Natural killer cell (primary cell): Measurements from ENCODE around the gene PARD6G. TPM values are rescaled to one million over a fixed set of nuclear protein-coding genes. Genes with fewer than 3 reads are reported as not detected.

Experiments used
- ATAC-seq, 3 donors: fragments of 150-1000 bp in 2 of 3; fragments of 200-7000 bp in 1 of 3; cut with Tn5 transposase; 1 replicate in 1 of 3; 2 replicates in 2 of 3; pipeline ENCODE4 v1.10.0; 2021; ENCODE audit warnings: mild to moderate bottlenecking in 2 of 3, moderate library complexity in 2 of 3
- DNase-seq, 2 donors: peaks; one replicate each; pipeline versions ENCODE4 v3.0.0 to v3.0.0-alpha.2; 2013 to 2021; ENCODE audit warnings: mixed read lengths in 1 of 2
- H3K27ac ChIP-seq: one replicate; pipeline ENCODE4 v1.5.1; 2013; ENCODE audit warnings: mild to moderate bottlenecking, low read length
- H3K27me3 ChIP-seq: one replicate; pipeline ENCODE4 v1.6.1; 2013; ENCODE audit warnings: low read length; ENCODE audit not compliant: control insufficient read depth, insufficient read depth
- H3K36me3 ChIP-seq: one replicate; pipeline ENCODE4 v1.6.1; 2013; ENCODE audit warnings: low read length; ENCODE audit not compliant: control insufficient read depth, insufficient read depth
- H3K4me1 ChIP-seq: one replicate; pipeline ENCODE4 v1.6.1; 2013; ENCODE audit warnings: low read length; ENCODE audit not compliant: control insufficient read depth, insufficient read depth
- H3K4me3 ChIP-seq: one replicate; pipeline ENCODE4 v1.5.1; 2013; ENCODE audit warnings: low read length
- H3K9me3 ChIP-seq: one replicate; pipeline ENCODE4 v1.6.1; 2013; ENCODE audit warnings: low read length; ENCODE audit not compliant: control insufficient read depth, insufficient read depth
- H3K27ac Mint-ChIP-seq, 2 donors: one replicate each; pipeline ENCODE4 v1.8.0; 2022; ENCODE audit warnings: mild to moderate bottlenecking in 2 of 2, mixed read lengths in 2 of 2, moderate library complexity in 1 of 2
- H3K27me3 Mint-ChIP-seq, 2 donors: one replicate each; pipeline ENCODE4 v1.8.0; 2022; ENCODE audit warnings: low read depth in 2 of 2, mixed read lengths in 2 of 2
- H3K36me3 Mint-ChIP-seq: one replicate; pipeline ENCODE4 v1.8.0; 2022; ENCODE audit warnings: mixed read lengths
- H3K4me1 Mint-ChIP-seq, 2 donors: one replicate each; pipeline ENCODE4 v1.8.0; 2022; ENCODE audit warnings: mixed read lengths in 2 of 2
- H3K4me3 Mint-ChIP-seq: one replicate; pipeline ENCODE4 v1.8.0; 2022; ENCODE audit warnings: mild to moderate bottlenecking, moderate library complexity, mixed read lengths
- H3K9me3 Mint-ChIP-seq, 2 donors: one replicate each; pipeline ENCODE4 v1.8.0; 2022; ENCODE audit warnings: mixed read lengths in 2 of 2
- CTCF ChIP-seq: fragments of 200-600 bp; IDR thresholded peaks from one replicate; pipeline ENCODE4 v1.8.0; 2022; ENCODE audit warnings: antibody characterized with exemption
- WGBS: methylation state at CpG from one replicate; pipeline ENCODE4 v1.1.7; 2013; ENCODE audit warnings: missing lambda C conversion rate; ENCODE audit not compliant: insufficient coverage; 5-methylcytosine and 5-hydroxymethylcytosine counted together
- intact Hi-C: fragments of 100-400 bp; cut with micrococcal nuclease; formaldehyde crosslinking; loops from one replicate; pipeline ENCODE4 v1.14.2; 2022
- total RNA-seq, 4 donors: library from RNA; stranded (reverse); fragments of 120-200 nt in 1 of 4; gene quantifications; one replicate each; pipeline versions ENCODE4 v1.2.3 to v1.2.4, GENCODE V29; 2013 to 2022

Gene PARD6G
- total RNA-seq, 3 donors from 2014 or later (not counting 1 experiment from before 2014, with no cell fraction given) = not detected

DNA sequence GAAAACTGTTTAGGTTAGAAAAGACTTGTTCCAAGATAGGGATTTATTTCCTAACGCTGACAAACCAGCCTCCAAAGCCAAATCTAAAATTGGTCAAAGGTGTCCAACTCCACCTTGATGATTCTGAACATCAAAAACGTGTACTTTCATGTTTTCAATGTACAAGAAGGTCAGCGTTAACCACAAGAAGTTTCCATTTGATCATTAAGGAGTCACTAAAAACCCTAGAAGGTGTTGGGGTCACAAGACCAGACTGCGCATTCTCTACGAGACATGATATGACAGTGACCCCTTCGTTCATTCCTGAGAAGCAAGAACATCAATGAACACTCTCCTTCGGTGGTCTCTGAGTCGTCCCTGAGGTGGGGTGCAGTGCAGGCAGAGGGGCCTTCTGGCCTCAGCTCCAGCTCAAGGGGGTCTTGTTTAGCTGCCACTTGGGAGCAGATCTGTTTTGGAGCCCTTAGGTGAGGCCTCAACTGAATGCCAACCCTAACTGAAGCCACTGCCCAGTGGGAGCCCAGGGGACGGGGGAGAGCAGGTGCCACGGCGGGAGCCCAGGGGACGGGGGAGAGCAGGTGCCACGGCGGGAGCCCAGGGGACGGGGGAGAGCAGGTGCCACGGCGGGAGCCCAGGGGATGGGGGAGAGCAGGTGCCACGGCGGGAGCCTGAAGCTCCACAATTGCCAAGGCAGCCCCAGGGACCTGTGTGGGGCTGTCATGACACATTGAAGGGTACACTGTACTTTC, 55.2 kb downstream of the PARD6G start:
- H3K27me3 Mint-ChIP-seq = peaks cover 15 to 17% of the 10 kb centered on the region in 2 donors
- H3K4me1 ChIP-seq = no peaks in the 10 kb centered on the region

DNA sequence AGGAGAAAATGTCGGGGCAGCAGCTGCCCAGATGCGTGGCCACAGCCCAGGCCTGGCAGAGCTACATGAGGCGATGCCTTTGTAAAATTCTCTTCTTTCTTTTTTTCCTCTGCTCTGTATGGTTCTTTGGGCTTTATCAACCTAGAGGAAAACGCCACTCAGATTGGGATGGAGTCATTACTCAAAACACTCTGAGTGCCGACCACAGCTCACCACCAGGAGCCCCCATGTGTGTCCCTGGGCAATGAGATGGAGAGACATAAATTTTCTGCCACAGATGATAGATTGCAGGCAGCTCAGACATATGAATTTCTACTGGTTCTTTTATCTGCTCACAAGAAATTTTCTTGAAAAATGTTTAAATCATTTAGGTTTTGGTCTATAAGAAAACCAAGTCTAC, 56.0 kb downstream of the PARD6G start:
- no peaks in the 10 kb centered on the region for H3K36me3 ChIP-seq
- intact Hi-C loops = no loop called here
- H3K27me3 Mint-ChIP-seq = peaks cover 13 to 14% of the 10 kb centered on the region in 2 donors

More for the DNA sequence above, 55.2 kb downstream of the PARD6G start:
- Histone ChIP-seq H3K4me3 (no peak overlapping the region), H3K27ac (no peak overlapping the region), H3K27me3 (no peaks in the 10 kb centered on the region), H3K36me3 (no peaks in the 10 kb centered on the region), H3K9me3 (no peaks in the 10 kb centered on the region)
- no peak for ATAC-seq
- DNase-seq = no peak
- H3K27ac Mint-ChIP-seq = no peak overlapping the region
- 82% methylated on average over 19 of the region's 19 CpGs for WGBS
- TF ChIP-seq CTCF = no peak
- H3K4me1 Mint-ChIP-seq = no peaks in the 10 kb centered on the region
- intact Hi-C loops = no loop called here
- H3K4me3 Mint-ChIP-seq = no peak overlapping the region
- no peaks in the 10 kb centered on the region for H3K36me3 Mint-ChIP-seq
- no peaks in the 10 kb centered on the region for H3K9me3 Mint-ChIP-seq

GRCh38 chr18:80190311-80190710, 57.0 kb downstream of the PARD6G start:
- DNase-seq (no peak), ATAC-seq (no peak)
- Mint-ChIP-seq H3K4me3 (no peak overlapping the region), H3K9me3 (no peaks in the 10 kb centered on the region), H3K36me3 (no peaks in the 10 kb centered on the region), H3K27ac (no peak overlapping the region), H3K27me3 (peaks cover 10 to 13% of the 10 kb centered on the region in 2 donors), H3K4me1 (no peaks in the 10 kb centered on the region)
- H3K27ac ChIP-seq = no peak overlapping the region
- H3K36me3 ChIP-seq = no peaks in the 10 kb centered on the region
- no peak for TF ChIP-seq CTCF
- H3K27me3 ChIP-seq = no peaks in the 10 kb centered on the region
- no peak overlapping the region for H3K4me3 ChIP-seq
- intact Hi-C loops = no loop called here
- 84% methylated on average over 5 of the region's 5 CpGs for WGBS
- no peaks in the 10 kb centered on the region for H3K9me3 ChIP-seq
- H3K4me1 ChIP-seq = no peaks in the 10 kb centered on the region

More for the DNA sequence above, 56.0 kb downstream of the PARD6G start:
- DNase-seq (no peak), ATAC-seq (no peak)
- Histone ChIP-seq H3K4me1 (no peaks in the 10 kb centered on the region), H3K9me3 (no peaks in the 10 kb centered on the region), H3K27ac (no peak overlapping the region), H3K4me3 (no peak overlapping the region), H3K27me3 (no peaks in the 10 kb centered on the region)
- TF ChIP-seq CTCF = no peak
- no peak overlapping the region for H3K4me3 Mint-ChIP-seq
- H3K4me1 Mint-ChIP-seq = no peaks in the 10 kb centered on the region
- no peaks in the 10 kb centered on the region for H3K9me3 Mint-ChIP-seq
- no peaks in the 10 kb centered on the region for H3K36me3 Mint-ChIP-seq
- 77% methylated on average over 5 of the region's 5 CpGs for WGBS
- H3K27ac Mint-ChIP-seq = no peak overlapping the region

DNA sequence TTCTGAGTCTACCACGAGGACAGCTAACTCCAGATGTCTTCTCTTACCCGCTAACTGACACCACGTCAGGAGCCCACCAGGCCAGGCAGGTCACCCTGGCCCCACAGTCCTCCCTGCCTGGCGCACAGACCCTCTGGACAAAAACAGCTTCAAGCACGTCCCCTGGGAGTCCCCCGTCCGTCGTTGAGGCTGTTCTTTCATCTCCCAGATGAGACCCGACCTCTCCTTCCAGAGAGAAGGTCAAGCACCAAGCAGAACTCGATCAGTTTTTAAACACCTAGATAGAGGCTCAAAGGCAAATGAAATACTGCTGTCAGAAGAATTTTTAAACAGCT, 57.8 kb downstream of the PARD6G start:
- no peak for TF ChIP-seq CTCF
- Histone ChIP-seq H3K27me3 (no peaks in the 10 kb centered on the region), H3K9me3 (no peaks in the 10 kb centered on the region), H3K4me1 (no peaks in the 10 kb centered on the region), H3K4me3 (no peak overlapping the region), H3K36me3 (no peaks in the 10 kb centered on the region), H3K27ac (no peak overlapping the region)
- ATAC-seq = no peak
- Mint-ChIP-seq H3K36me3 (no peaks in the 10 kb centered on the region), H3K9me3 (no peaks in the 10 kb centered on the region), H3K27ac (no peak overlapping the region), H3K27me3 (peaks cover 5 to 7% of the 10 kb centered on the region in 2 donors), H3K4me1 (no peaks in the 10 kb centered on the region), H3K4me3 (no peak overlapping the region)
- WGBS = 89% methylated on average over 10 of the region's 10 CpGs
- DNase-seq = no peak
- intact Hi-C loops = no loop called here
